ENCODE measurements around the gene CENPO.

The CENPO gene

GRCh38 chr2:24863641-24864040 is 70.4 kb downstream of the CENPO start:
- TF ChIP-seq CTCF (IDR thresholded peaks at IDR 0.05; ENCODE audit: low read depth, low read length): no peak
- H3K4me3 ChIP-seq (ENCODE audit: low read depth, low read length): no peak overlapping the region

- H3K4me3 ChIP-seq (ENCODE audit: low read depth, low read length): no peak overlapping the region
- TF ChIP-seq CTCF (IDR thresholded peaks at IDR 0.05; ENCODE audit: low read depth, low read length): no peak
These were observed 73.7 kb downstream of the CENPO start for GRCh38 chr2:24866946-24867345.

- H3K4me3 ChIP-seq (ENCODE audit: low read depth, low read length): no peak overlapping the region
- TF ChIP-seq CTCF (IDR thresholded peaks at IDR 0.05; ENCODE audit: low read depth, low read length): no peak
These were observed 77.2 kb downstream of the CENPO start for GRCh38 chr2:24870440-24870839.

GRCh38 chr2:24870891-24871705 is 77.9 kb downstream of the CENPO start:
- TF ChIP-seq CTCF (IDR thresholded peaks at IDR 0.05; ENCODE audit: low read depth, low read length): no peak

GRCh38 chr2:24871852-24872333 is 78.7 kb downstream of the CENPO start:
- TF ChIP-seq CTCF (IDR thresholded peaks at IDR 0.05; ENCODE audit: low read depth, low read length): no peak
- H3K4me3 ChIP-seq (ENCODE audit: low read depth, low read length): no peak overlapping the region

More at GRCh38 chr2:24870891-24871705, 77.9 kb downstream of the CENPO start:
- no peak overlapping the region for H3K4me3 ChIP-seq (ENCODE audit: low read depth, low read length)
